Esophagus muscularis mucosa (tissue), 4 donors: ENCODE data around the gene ADSS2. TPM values are rescaled to one million over a fixed set of nuclear protein-coding genes. Genes with fewer than 3 reads are reported as not detected.

Experiments used
- DNase-seq: peaks from one replicate; pipeline ENCODE4 v3.0.0-alpha.2; 2017; ENCODE audit errors: extremely low spot score
- H3K27ac ChIP-seq, 4 donors: fragments of 200-600 bp; sonication (generic); replicated peaks in 1 of 4; 1 replicate in 3 of 4; 2 replicates in 1 of 4; pipeline ENCODE4 v1.5.1; 2016 to 2019; ENCODE audit warnings: mild to moderate bottlenecking in 1 of 4
- H3K27me3 ChIP-seq, 4 donors: fragments of 200-600 bp; sonication (generic); one replicate each; pipeline versions ENCODE4 v1.5.1 to v1.6.0; 2016 to 2019
- H3K36me3 ChIP-seq, 4 donors: fragments of 200-600 bp; sonication (generic); one replicate each; pipeline ENCODE4 v1.5.1; 2016 to 2019
- H3K4me1 ChIP-seq, 4 donors: fragments of 200-600 bp; sonication (generic); one replicate each; pipeline ENCODE4 v1.5.1; 2016 to 2019
- H3K4me3 ChIP-seq, 4 donors: fragments of 200-600 bp; sonication (generic); 1 replicate in 2 of 4; 2 replicates in 2 of 4; pipeline ENCODE4 v1.5.1; 2016 to 2019; ENCODE audit warnings: mild to moderate bottlenecking in 4 of 4, moderate library complexity in 1 of 4
- H3K9me3 ChIP-seq, 4 donors: fragments of 200-600 bp; sonication (generic); 1 replicate in 3 of 4; 2 replicates in 1 of 4; pipeline ENCODE4 v1.5.1; 2016 to 2019
- EP300 ChIP-seq: sonication (generic); formaldehyde crosslinking; IDR thresholded peaks from one replicate; pipeline ENCODE4 v1.6.1; 2017; ENCODE audit warnings: antibody characterized with exemption
- POLR2A ChIP-seq: fragments of 450-650 bp; IDR thresholded peaks from one replicate; pipeline ENCODE4 v1.6.1; 2017; ENCODE audit warnings: antibody characterized with exemption, moderate library complexity, mild to moderate bottlenecking, low read depth
- POLR2AphosphoS5 ChIP-seq, 2 donors: sonication (generic); formaldehyde crosslinking; IDR thresholded peaks; one replicate each; pipeline ENCODE4 v1.6.1; 2017; ENCODE audit warnings: antibody characterized with exemption in 2 of 2
- WGBS: methylation state at CpG from one replicate; pipeline ENCODE4 v1.1.5; 2018; 5-methylcytosine and 5-hydroxymethylcytosine counted together
- intact Hi-C: fragments of 100-400 bp; cut with DNase I; formaldehyde crosslinking; loops from one replicate; pipeline ENCODE4 v1.15.1; 2023
- total RNA-seq, 4 donors: library from RNA; depleted of rRNA; stranded (reverse); fragments of >200 nt; gene quantifications; one replicate each; pipeline versions ENCODE4 v1.1.0 to v1.2.1, GENCODE V29; 2016
- TF ChIP-seq, protein P1 (sequence below), 3 experiments: fragments of 200-600 bp in 2 of 3; fragments of 450-650 bp in 1 of 3; sonication (generic) in 2 of 3; IDR thresholded peaks; one replicate each; pipeline ENCODE4 v1.5.1; 2017 to 2019; ENCODE audit warnings: antibody characterized with exemption in 3 of 3, mild to moderate bottlenecking in 2 of 3, moderate library complexity in 1 of 3

ADSS2 gene
- total RNA-seq, 4 donors from 2014 or later, result 40.9 to 49.4 (median 46.7) TPM

GRCh38 chr1:244458781-244459180 lies 7.1 kb upstream of the ADSS2 start:
- H3K27me3 ChIP-seq, result no peaks in the 10 kb centered on the region
- H3K27ac ChIP-seq, result no peak overlapping the region
- H3K9me3 ChIP-seq, result no peaks in the 10 kb centered on the region
- H3K36me3 ChIP-seq, result no peaks in the 10 kb centered on the region
- intact Hi-C loops, result loop anchor here (10.0 kb wide), 2 partner anchors 184 to 376 kb away; partner anchors contain the start of gene COX20
- H3K4me1 ChIP-seq, result peaks cover 8 to 17% (median 14%) of the 10 kb centered on the region in 4 donors
- 85% methylated on average over 4 of the region's 4 CpGs for WGBS
- no peak overlapping the region for H3K4me3 ChIP-seq
- DNase-seq, result no peak
- TF ChIP-seq, protein P1, sequence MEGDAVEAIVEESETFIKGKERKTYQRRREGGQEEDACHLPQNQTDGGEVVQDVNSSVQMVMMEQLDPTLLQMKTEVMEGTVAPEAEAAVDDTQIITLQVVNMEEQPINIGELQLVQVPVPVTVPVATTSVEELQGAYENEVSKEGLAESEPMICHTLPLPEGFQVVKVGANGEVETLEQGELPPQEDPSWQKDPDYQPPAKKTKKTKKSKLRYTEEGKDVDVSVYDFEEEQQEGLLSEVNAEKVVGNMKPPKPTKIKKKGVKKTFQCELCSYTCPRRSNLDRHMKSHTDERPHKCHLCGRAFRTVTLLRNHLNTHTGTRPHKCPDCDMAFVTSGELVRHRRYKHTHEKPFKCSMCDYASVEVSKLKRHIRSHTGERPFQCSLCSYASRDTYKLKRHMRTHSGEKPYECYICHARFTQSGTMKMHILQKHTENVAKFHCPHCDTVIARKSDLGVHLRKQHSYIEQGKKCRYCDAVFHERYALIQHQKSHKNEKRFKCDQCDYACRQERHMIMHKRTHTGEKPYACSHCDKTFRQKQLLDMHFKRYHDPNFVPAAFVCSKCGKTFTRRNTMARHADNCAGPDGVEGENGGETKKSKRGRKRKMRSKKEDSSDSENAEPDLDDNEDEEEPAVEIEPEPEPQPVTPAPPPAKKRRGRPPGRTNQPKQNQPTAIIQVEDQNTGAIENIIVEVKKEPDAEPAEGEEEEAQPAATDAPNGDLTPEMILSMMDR (IDR thresholded peaks at IDR 0.05), result no peak
- no peak for TF ChIP-seq POLR2AphosphoS5 (IDR thresholded peaks at IDR 0.05)

GRCh38 chr1:244456586-244456985 lies 4.9 kb upstream of the ADSS2 start:
- WGBS, result 86% methylated on average over 1 of the region's 1 CpG
- Histone ChIP-seq H3K27ac (no peak overlapping the region), H3K4me1 (peaks cover 12 to 15% (median 13%) of the 10 kb centered on the region in 4 donors), H3K27me3 (no peaks in the 10 kb centered on the region), H3K4me3 (no peak overlapping the region), H3K9me3 (no peaks in the 10 kb centered on the region), H3K36me3 (no peaks in the 10 kb centered on the region)
- intact Hi-C loops, result loop anchor here (10.0 kb wide), 2 partner anchors 182 to 378 kb away; partner anchors contain the start of gene COX20
- DNase-seq, result no peak
- no peak for TF ChIP-seq POLR2A
- TF ChIP-seq POLR2AphosphoS5 (IDR thresholded peaks at IDR 0.05), result no peak

- intact Hi-C loops, result loop anchor here (5.0 to 10.0 kb wide), 4 partner anchors 180 to 1197 kb away; partner anchors contain the start of genes CEP170, COX20, DESI2 and SDCCAG8
- WGBS, result 78% methylated on average over 6 of the region's 6 CpGs
These were observed 2.7 kb upstream of the ADSS2 start for GRCh38 chr1:244454412-244454811.

GRCh38 chr1:244451951-244452795 lies 464 bp upstream of the ADSS2 start:
- TF ChIP-seq POLR2AphosphoS5 (IDR thresholded peaks at IDR 0.05), result peak in 1 of 2 donors; percentile 88
- TF ChIP-seq POLR2A, result no peak
- TF ChIP-seq EP300, result no peak
- TF ChIP-seq, protein P1 (IDR thresholded peaks at IDR 0.05), result peak; percentile 42 to 78 (median 53)
- H3K36me3 ChIP-seq, result peaks cover 0 to 5% (median 0%) of the 10 kb centered on the region in 4 donors
- intact Hi-C loops, result loop anchor here (5.0 to 10.0 kb wide), 4 partner anchors 177 to 1195 kb away; partner anchors contain the start of genes CEP170, COX20, DESI2 and SDCCAG8
- H3K27ac ChIP-seq, result peak overlapping the region; percentile 96 to 97 (median 96)
- H3K4me3 ChIP-seq, result peak overlapping the region; percentile 74 to 99 (median 85)
- no peaks in the 10 kb centered on the region for H3K27me3 ChIP-seq
- H3K4me1 ChIP-seq, result peaks cover 20 to 39% (median 37%) of the 10 kb centered on the region in 4 donors
- no peaks in the 10 kb centered on the region for H3K9me3 ChIP-seq
- peak; percentile 100 for DNase-seq
- 11% methylated on average over 27 of the region's 47 CpGs for WGBS

More at GRCh38 chr1:244454412-244454811, 2.7 kb upstream of the ADSS2 start:
- Histone ChIP-seq H3K27ac (no peak overlapping the region), H3K36me3 (no peaks in the 10 kb centered on the region), H3K9me3 (no peaks in the 10 kb centered on the region), H3K27me3 (no peaks in the 10 kb centered on the region), H3K4me3 (no peak overlapping the region), H3K4me1 (peaks cover 12 to 18% (median 15%) of the 10 kb centered on the region in 4 donors)
- TF ChIP-seq POLR2AphosphoS5 (IDR thresholded peaks at IDR 0.05), result no peak
- TF ChIP-seq EP300, result no peak
- TF ChIP-seq POLR2A, result no peak
- TF ChIP-seq, protein P1 (IDR thresholded peaks at IDR 0.05), result no peak
- no peak for DNase-seq
